Bronchus fibroblast of lung (primary cell): Measurements from ENCODE around the gene IP6K3. TPM values are rescaled to one million over a fixed set of nuclear protein-coding genes. Genes with fewer than 3 reads are reported as not detected.

Experiments
- total RNA-seq: library from RNA; depleted of rRNA; stranded (reverse); fragments of >200 nt; gene quantifications from 2 replicates; pipeline ENCODE4 v1.2.3, GENCODE V29; 2015

The IP6K3 gene
- total RNA-seq: 6.2 and 7.9 TPM in 2 replicates

GRCh38 chr6:33746651-33747100, at the start of gene IP6K3:
Gene IP6K3 (minus strand): TSS chr6:33746905. CDS start chr6:33735476, 11,429 bp downstream.

DNA sequence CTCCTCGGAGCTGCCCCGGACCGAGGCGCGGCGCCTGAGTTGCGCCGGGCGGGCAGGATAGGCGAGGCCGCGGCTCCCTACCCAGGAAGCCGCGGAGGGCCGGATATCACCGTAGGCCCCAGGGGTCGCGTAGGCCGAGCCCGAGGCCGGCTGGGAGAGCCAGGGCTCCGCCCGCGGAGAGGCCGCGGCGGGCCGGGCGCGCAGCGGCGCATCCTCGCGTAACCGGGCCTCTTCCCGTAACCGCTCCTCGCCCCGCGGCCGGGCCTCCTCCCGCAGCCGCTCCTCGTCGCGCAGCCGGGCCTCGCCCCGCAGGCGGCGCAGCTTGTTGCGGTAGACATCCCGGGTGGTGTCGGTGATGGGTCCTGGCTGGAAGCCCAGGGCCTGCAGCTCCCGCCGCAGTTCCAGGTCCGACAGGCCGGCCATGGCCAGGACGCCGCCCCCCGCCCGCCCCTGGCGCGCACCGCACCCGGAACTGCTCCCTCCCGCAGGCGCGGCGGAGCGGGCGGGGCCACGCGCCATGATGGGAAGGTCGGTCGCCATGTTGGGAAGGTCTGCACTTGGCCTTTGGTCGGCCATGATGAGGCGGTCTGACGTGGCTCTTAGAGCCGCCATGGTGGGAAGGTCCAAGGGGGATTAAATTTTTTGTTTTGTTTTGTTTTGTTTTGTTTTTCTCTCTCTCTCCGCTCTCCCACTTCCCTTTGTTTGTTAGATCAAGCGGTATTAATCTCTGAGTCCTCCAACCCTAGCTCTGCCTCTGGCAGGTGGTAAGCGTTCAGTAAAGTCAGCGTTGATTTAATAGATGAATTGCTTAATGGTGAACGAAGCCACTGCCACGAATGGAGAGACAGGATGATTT, 42.2 kb upstream of the IP6K3 start, which contains the start of gene LEMD2:
Gene LEMD2, minus strand, starts transcription at position 437 of the 856 bp plus-strand sequence. Its CDS starts 14 bp downstream, at position 423.

GRCh38 chr6:33711140-33712129, 35.3 kb downstream of the IP6K3 start, which contains the start of gene UQCC2:
Gene UQCC2 (minus strand): TSS chr6:33711700. CDS start chr6:33711686, 14 bp downstream.

Other genes starting within 250 kb of the IP6K3 start
- gene BAK1, start 166.6 kb downstream of the IP6K3 start, total RNA-seq: 8.3 and 8.9 TPM in 2 replicates
- gene ITPR3, start 125.6 kb downstream of the IP6K3 start, total RNA-seq: 24.5 and 25.2 TPM in 2 replicates
- 94.5 and 105 TPM in 2 replicates for gene UQCC2, start 35.2 kb downstream of the IP6K3 start, total RNA-seq
- gene LEMD2, start 42.2 kb upstream of the IP6K3 start, total RNA-seq: 40.4 and 40.5 TPM in 2 replicates
- gene MLN, start 57.1 kb upstream of the IP6K3 start, total RNA-seq: not detected in 2 replicates